Esophagus (tissue), 2 donors: ENCODE results near the gene GDF10. TPM values are rescaled to one million over a fixed set of nuclear protein-coding genes. Genes with fewer than 3 reads are reported as not detected.

ENCODE experiments used
- H3K27ac ChIP-seq, 2 donors: one replicate each; pipeline ENCODE4 v1.5.1; 2013; ENCODE audit warnings: low read depth in 2 of 2, mild to moderate bottlenecking in 2 of 2, inconsistent platforms in 1 of 2, low read length in 1 of 2, moderate library complexity in 1 of 2
- H3K27me3 ChIP-seq, 2 donors: one replicate each; pipeline ENCODE4 v1.6.1; 2013; ENCODE audit warnings: low read length in 2 of 2, control low read depth in 1 of 2, mild to moderate bottlenecking in 1 of 2; ENCODE audit not compliant: insufficient read depth in 2 of 2, control insufficient read depth in 1 of 2
- H3K36me3 ChIP-seq, 2 donors: one replicate each; pipeline ENCODE4 v1.6.1; 2013; ENCODE audit warnings: low read length in 1 of 2; ENCODE audit not compliant: control insufficient read depth in 2 of 2, insufficient read depth in 2 of 2
- H3K4me1 ChIP-seq, 2 donors: one replicate each; pipeline ENCODE4 v1.6.1; 2013; ENCODE audit warnings: low read length in 1 of 2; ENCODE audit not compliant: control insufficient read depth in 2 of 2, insufficient read depth in 2 of 2
- H3K4me3 ChIP-seq, 2 donors: one replicate each; pipeline ENCODE4 v1.5.1; 2013; ENCODE audit warnings: low read length in 2 of 2, mild to moderate bottlenecking in 2 of 2, low read depth in 1 of 2, moderate library complexity in 1 of 2
- H3K9me3 ChIP-seq, 2 donors: one replicate each; pipeline ENCODE4 v1.6.1; 2013; ENCODE audit warnings: mild to moderate bottlenecking in 2 of 2, low read depth in 1 of 2, low read length in 1 of 2, moderate library complexity in 1 of 2; ENCODE audit not compliant: control insufficient read depth in 2 of 2, insufficient read depth in 1 of 2
- WGBS, 2 donors: extraction: QIAGEN DNeasy Blood & Tissue Kit; methylation state at CpG; one replicate each; pipeline ENCODE4 v1.1.7; 2013; 5-methylcytosine and 5-hydroxymethylcytosine counted together
- polyA plus RNA-seq, 2 donors: library from polyadenylated mRNA; stranded (reverse); fragments of 200-250 nt; gene quantifications; one replicate each; pipeline ENCODE4 v1.2.3, GENCODE V29; 2013
- donor health status: healthy with polysubstance abuse.
- donor health status: Bipolar disorder and iron deficiency.

The GDF10 gene
- polyA plus RNA-seq, 2 donors: 0.22 to 0.33 TPM

GRCh38 chr10:47308775-47309174 is 8.8 kb downstream of the GDF10 start:
- no peaks in the 10 kb centered on the region for H3K4me1 ChIP-seq

DNA sequence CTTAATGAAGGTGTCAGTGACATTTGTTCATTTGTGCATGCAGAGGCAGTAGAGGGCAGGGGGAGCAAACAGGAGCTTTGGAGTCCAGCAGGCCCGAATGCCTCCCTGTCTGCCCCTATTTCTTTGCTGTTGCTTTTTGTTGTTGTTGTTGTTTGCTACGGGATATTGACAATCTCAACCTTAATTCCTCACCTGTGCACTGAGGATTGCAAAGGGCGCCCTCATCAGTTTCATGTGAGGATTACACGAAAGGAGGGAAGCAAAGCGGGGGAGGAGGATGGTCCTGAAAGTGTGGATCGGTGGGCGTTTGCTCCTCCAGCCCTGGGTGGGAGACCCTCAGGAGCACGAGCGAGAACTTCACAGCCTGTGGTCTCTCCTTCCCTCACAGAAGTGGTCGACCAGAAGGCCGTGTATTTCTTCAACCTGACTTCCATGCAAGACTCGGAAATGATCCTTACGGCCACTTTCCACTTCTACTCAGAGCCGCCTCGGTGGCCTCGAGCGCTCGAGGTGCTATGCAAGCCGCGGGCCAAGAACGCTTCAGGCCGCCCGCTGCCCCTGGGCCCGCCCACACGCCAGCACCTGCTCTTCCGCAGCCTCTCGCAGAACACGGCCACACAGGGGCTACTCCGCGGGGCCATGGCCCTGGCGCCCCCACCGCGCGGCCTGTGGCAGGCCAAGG is 9.6 kb downstream of the GDF10 start:
- 89% methylated on average over 34 of the region's 34 CpGs for WGBS, 2 donors

More at GRCh38 chr10:47308775-47309174, 8.8 kb downstream of the GDF10 start:
- WGBS, 2 donors: 72 to 80% methylated on average over 9 of the region's 9 CpGs
- H3K4me3 ChIP-seq: no peak overlapping the region
- no peak overlapping the region for H3K27ac ChIP-seq
- no peaks in the 10 kb centered on the region for H3K27me3 ChIP-seq
- no peaks in the 10 kb centered on the region for H3K9me3 ChIP-seq
- H3K36me3 ChIP-seq: no peaks in the 10 kb centered on the region

DNA sequence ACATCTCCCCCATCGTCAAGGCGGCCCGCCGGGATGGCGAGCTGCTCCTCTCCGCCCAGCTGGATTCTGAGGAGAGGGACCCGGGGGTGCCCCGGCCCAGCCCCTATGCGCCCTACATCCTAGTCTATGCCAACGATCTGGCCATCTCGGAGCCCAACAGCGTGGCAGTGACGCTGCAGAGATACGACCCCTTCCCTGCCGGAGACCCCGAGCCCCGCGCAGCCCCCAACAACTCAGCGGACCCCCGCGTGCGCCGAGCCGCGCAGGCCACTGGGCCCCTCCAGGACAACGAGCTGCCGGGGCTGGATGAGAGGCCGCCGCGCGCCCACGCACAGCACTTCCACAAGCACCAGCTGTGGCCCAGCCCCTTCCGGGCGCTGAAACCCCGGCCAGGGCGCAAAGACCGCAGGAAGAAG is 10.1 kb downstream of the GDF10 start:
- Histone ChIP-seq H3K4me1 (no peaks in the 10 kb centered on the region), H3K36me3 (no peaks in the 10 kb centered on the region), H3K27me3 (no peaks in the 10 kb centered on the region), H3K4me3 (no peak overlapping the region), H3K9me3 (no peaks in the 10 kb centered on the region), H3K27ac (no peak overlapping the region)
- 97 to 98% methylated on average over 31 to 37 of the region's 37 CpGs for WGBS, 2 donors

More for the DNA sequence above, 9.6 kb downstream of the GDF10 start:
- H3K4me3 ChIP-seq: no peak overlapping the region
- H3K27me3 ChIP-seq: no peaks in the 10 kb centered on the region
- H3K36me3 ChIP-seq: no peaks in the 10 kb centered on the region
- H3K9me3 ChIP-seq: no peaks in the 10 kb centered on the region
- H3K27ac ChIP-seq: no peak overlapping the region
- no peaks in the 10 kb centered on the region for H3K4me1 ChIP-seq

DNA sequence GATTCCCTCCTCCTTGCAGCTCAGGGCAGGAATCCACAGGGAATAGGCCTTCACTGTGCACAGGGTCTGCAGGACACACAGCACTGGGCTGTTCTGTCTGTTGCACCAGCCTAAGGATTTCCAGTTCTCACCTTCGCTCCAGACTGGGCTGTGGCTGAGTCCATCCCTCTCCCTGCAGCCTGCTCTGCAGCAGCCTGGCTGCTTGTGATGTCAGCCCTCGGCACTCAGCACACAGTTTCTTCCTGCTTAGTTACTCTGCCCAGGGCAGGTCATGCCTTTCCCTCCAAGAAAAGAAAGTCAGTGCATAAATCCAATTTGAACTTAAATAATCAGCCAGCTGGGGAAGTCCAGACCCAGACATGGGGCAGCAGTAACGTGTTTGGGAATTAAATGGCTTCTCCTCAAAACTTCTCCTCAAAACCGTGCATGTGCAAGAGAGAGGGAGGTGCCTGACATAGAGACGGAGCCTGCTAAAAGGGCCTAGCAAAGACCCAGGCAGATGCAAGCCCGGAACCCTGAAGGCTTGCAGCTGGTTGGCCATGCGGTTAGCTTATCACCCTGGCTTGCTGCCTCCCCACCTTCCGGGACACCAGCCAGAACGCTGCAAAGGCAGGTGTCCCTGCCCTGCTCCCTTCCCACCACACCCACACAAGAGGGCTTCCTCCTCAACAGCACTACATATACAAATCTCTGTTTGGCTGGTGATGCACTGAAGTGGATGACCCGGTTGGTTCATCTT is 11.4 kb downstream of the GDF10 start:
- H3K4me3 ChIP-seq: no peak overlapping the region
- no peaks in the 10 kb centered on the region for H3K36me3 ChIP-seq
- no peaks in the 10 kb centered on the region for H3K9me3 ChIP-seq
- WGBS, 2 donors: 20 to 31% methylated on average over 10 of the region's 10 CpGs
- no peaks in the 10 kb centered on the region for H3K4me1 ChIP-seq
- no peak overlapping the region for H3K27ac ChIP-seq
- H3K27me3 ChIP-seq: no peaks in the 10 kb centered on the region

- WGBS, 2 donors: 18 to 24% methylated on average over 20 of the region's 20 CpGs
- Histone ChIP-seq H3K27ac (no peak overlapping the region), H3K9me3 (no peaks in the 10 kb centered on the region), H3K27me3 (no peaks in the 10 kb centered on the region), H3K4me1 (no peaks in the 10 kb centered on the region), H3K36me3 (no peaks in the 10 kb centered on the region), H3K4me3 (no peak overlapping the region)
Measured at GRCh38 chr10:47311932-47312662, 12.1 kb downstream of the GDF10 start.

DNA sequence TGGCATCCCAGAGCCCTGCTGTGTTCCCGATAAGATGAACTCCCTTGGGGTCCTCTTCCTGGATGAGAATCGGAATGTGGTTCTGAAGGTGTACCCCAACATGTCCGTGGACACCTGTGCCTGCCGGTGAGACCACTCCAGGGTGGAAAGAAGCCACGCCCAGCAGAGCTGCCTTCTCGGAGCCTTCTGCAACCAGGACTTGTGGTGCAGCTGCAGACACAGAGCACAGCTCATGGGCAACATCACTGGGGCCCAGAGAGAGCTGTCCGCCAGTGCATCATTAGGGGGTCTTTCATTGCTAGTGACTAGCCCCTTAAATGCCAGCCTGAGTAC is 12.6 kb downstream of the GDF10 start:
- Histone ChIP-seq H3K9me3 (no peaks in the 10 kb centered on the region), H3K27ac (no peak overlapping the region), H3K4me1 (no peaks in the 10 kb centered on the region), H3K4me3 (no peak overlapping the region), H3K36me3 (no peaks in the 10 kb centered on the region), H3K27me3 (no peaks in the 10 kb centered on the region)
- 85 to 87% methylated on average over 7 of the region's 7 CpGs for WGBS, 2 donors

GRCh38 chr10:47314416-47314970 is 14.5 kb downstream of the GDF10 start:
- Histone ChIP-seq H3K27me3 (no peaks in the 10 kb centered on the region), H3K36me3 (no peaks in the 10 kb centered on the region), H3K27ac (no peak overlapping the region), H3K4me3 (no peak overlapping the region), H3K9me3 (no peaks in the 10 kb centered on the region), H3K4me1 (no peaks in the 10 kb centered on the region)
- WGBS, 2 donors: 74 to 90% methylated on average over 9 of the region's 9 CpGs

- H3K36me3 ChIP-seq: no peaks in the 10 kb centered on the region
- no peaks in the 10 kb centered on the region for H3K9me3 ChIP-seq
- H3K27ac ChIP-seq: no peak overlapping the region
- H3K4me3 ChIP-seq: no peak overlapping the region
- 77 to 88% methylated on average over 2 of the region's 2 CpGs for WGBS, 2 donors
- no peaks in the 10 kb centered on the region for H3K27me3 ChIP-seq
- no peaks in the 10 kb centered on the region for H3K4me1 ChIP-seq
Measured at GRCh38 chr10:47315421-47315820, 15.4 kb downstream of the GDF10 start.

- Histone ChIP-seq H3K9me3 (no peaks in the 10 kb centered on the region), H3K27me3 (no peaks in the 10 kb centered on the region), H3K36me3 (no peaks in the 10 kb centered on the region), H3K4me3 (no peak overlapping the region), H3K27ac (no peak overlapping the region), H3K4me1 (no peaks in the 10 kb centered on the region)
- 92% methylated on average over 5 of the region's 5 CpGs for WGBS, 2 donors
Measured at GRCh38 chr10:47316131-47316530, 16.1 kb downstream of the GDF10 start.
